Neutrophil (primary cell): ENCODE results near the gene C1orf21.

Experiments used
- H3K27ac ChIP-seq: fragments of 200-600 bp; sonication (generic); 2 replicates; pipeline ENCODE4 v1.5.1; 2016; ENCODE audit warnings: mild to moderate bottlenecking, moderate library complexity
- H3K27me3 ChIP-seq: fragments of 200-600 bp; sonication (generic); 2 replicates; pipeline ENCODE4 v1.6.0; 2016; ENCODE audit warnings: mild to moderate bottlenecking
- H3K36me3 ChIP-seq: fragments of 200-600 bp; sonication (generic); 2 replicates; pipeline ENCODE4 v1.5.1; 2017
- H3K4me1 ChIP-seq, 2 experiments: fragments of 200-600 bp in 1 of 2; sonication (generic) in 1 of 2; 1 replicate in 1 of 2; 2 replicates in 1 of 2; pipeline versions ENCODE4 v1.5.1 to v1.6.1; 2013 to 2016; ENCODE audit warnings: low read depth in 1 of 2, low read length in 1 of 2, mild to moderate bottlenecking in 1 of 2, moderate library complexity in 1 of 2; ENCODE audit not compliant: control insufficient read depth in 1 of 2, insufficient read depth in 1 of 2
- H3K4me3 ChIP-seq, 2 experiments: fragments of 200-600 bp in 1 of 2; sonication (generic) in 1 of 2; 1 replicate in 1 of 2; 2 replicates in 1 of 2; pipeline ENCODE4 v1.5.1; 2013 to 2016; ENCODE audit warnings: low read depth in 1 of 2, low read length in 1 of 2, mild to moderate bottlenecking in 1 of 2, moderate library complexity in 1 of 2
- H3K9me3 ChIP-seq: fragments of 200-600 bp; sonication (generic); 2 replicates; pipeline ENCODE4 v1.5.1; 2016
- CTCF ChIP-seq: fragments of 200-600 bp; sonication (generic); IDR thresholded peaks from 2 replicates; pipeline ENCODE4 v1.5.1; 2016; ENCODE audit warnings: antibody characterized with exemption

The C1orf21 gene

DNA sequence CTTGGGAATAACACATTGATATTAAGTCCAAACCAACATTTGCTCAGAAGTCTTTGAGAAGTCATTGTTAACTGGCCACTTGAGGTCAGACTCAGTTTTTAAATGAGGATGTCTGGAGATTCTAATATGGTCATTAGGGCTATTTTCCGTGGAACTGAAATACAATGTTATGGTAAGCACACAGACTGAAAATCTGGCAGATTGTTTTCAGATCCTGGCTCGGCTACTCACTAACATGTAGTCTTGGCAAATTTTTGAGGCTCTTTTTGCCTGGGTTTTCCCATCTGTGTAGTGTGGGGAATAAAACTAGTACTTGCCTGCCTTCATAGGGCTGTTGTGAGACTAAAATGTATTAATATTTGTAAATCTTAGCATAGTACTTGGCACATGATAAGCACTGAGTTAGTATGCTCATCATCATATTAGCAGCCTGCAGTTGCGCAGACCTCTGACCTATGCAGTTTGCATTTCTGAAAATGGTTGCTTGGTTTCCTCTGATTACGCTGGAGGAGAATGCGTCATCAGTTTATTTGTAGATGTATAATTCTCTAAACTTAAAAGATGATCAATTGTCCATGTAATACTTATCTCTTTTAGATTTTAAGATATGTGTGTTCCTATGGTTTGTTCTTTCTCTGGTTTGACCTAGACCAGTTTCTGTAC, 100.8 kb downstream of the C1orf21 start:
- Histone ChIP-seq H3K4me1 (no peaks in the 10 kb centered on the region), H3K27ac (no peak overlapping the region)

DNA sequence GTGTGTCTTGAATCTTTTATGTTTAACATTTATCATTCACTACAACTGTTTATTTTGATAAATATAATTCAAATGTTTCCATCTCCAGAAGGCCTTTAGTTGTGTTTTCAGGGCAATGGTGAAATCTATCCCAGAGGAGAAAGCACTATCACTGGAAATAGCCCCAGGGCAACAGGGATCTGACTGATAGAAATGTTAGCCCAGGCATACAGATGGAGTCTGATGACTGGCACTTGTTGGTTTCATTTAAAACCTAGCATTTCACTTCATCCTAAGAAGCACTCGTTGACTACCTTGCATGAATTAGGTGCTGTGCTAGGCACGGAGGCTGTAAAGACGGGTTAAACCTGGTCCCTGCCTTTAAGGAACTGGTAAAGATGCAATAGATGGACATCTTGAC, 103.1 kb downstream of the C1orf21 start:
- H3K36me3 ChIP-seq: no peaks in the 10 kb centered on the region
- H3K27ac ChIP-seq: no peak overlapping the region
- no peak for TF ChIP-seq CTCF
- no peaks in the 10 kb centered on the region for H3K4me1 ChIP-seq
- no peak overlapping the region for H3K4me3 ChIP-seq
- no peaks in the 10 kb centered on the region for H3K9me3 ChIP-seq
- H3K27me3 ChIP-seq: no peaks in the 10 kb centered on the region

More for the DNA sequence above, 100.8 kb downstream of the C1orf21 start:
- no peaks in the 10 kb centered on the region for H3K36me3 ChIP-seq
- H3K9me3 ChIP-seq: no peaks in the 10 kb centered on the region
- no peak overlapping the region for H3K4me3 ChIP-seq
- no peaks in the 10 kb centered on the region for H3K27me3 ChIP-seq
- no peak for TF ChIP-seq CTCF

- no peaks in the 10 kb centered on the region for H3K4me1 ChIP-seq
- no peak overlapping the region for H3K4me3 ChIP-seq
- no peaks in the 10 kb centered on the region for H3K9me3 ChIP-seq
- no peaks in the 10 kb centered on the region for H3K36me3 ChIP-seq
- no peak for TF ChIP-seq CTCF
- H3K27ac ChIP-seq: no peak overlapping the region
- no peaks in the 10 kb centered on the region for H3K27me3 ChIP-seq
Observed at GRCh38 chr1:184492536-184492935, 105.7 kb downstream of the C1orf21 start.

- Histone ChIP-seq H3K4me3 (no peak overlapping the region), H3K4me1 (no peaks in the 10 kb centered on the region), H3K9me3 (no peaks in the 10 kb centered on the region), H3K27ac (no peak overlapping the region), H3K36me3 (no peaks in the 10 kb centered on the region), H3K27me3 (no peaks in the 10 kb centered on the region)
- TF ChIP-seq CTCF: no peak
Observed at GRCh38 chr1:184493987-184494388, 107.2 kb downstream of the C1orf21 start.

DNA sequence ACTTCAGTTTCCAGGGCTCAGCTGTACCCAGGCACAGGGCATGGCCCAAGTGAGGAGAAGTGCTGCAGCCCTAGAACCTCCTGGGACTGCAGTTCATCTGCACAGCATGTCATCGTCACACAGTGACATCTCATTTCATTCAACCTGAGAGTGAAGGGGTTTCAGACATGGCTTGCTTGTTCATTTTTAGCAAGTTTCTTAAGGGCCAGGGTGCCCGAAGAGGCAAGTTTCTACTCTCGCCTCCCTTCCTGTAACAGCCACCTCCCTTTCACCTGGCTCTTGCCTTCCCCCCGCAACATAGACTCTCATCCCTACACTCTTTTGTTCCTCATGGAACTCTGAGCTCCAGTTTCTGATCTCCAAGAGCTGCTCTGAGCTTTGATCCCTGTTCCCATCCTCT, 108.1 kb downstream of the C1orf21 start:
- Histone ChIP-seq H3K27me3 (no peaks in the 10 kb centered on the region), H3K36me3 (no peaks in the 10 kb centered on the region), H3K27ac (no peak overlapping the region), H3K9me3 (no peaks in the 10 kb centered on the region), H3K4me3 (no peak overlapping the region), H3K4me1 (no peaks in the 10 kb centered on the region)
- no peak for TF ChIP-seq CTCF
